Activated CD4-positive, alpha-beta T cell treated with anti-CD3 and anti-CD28 coated beads, Interleukin-2, amount 10 ng/mL, durations not matched to agents 24 days and 14 days (primary cell): ENCODE measurements around the gene KRTAP12-2. TPM values are rescaled to one million over a fixed set of nuclear protein-coding genes. Genes with fewer than 3 reads are reported as not detected.
"Not testable (repeated sequence)": the region's sequence is repeated elsewhere in the genome, so short reads cannot be mapped to it uniquely, and the experiment has no call there.

Source experiments
- DNase-seq: peaks from one replicate; pipeline ENCODE4 v3.0.0; 2022
- H3K27ac Mint-ChIP-seq: one replicate; pipeline ENCODE4 v1.8.0; 2022; ENCODE audit warnings: mild to moderate bottlenecking, mixed read lengths
- H3K27me3 Mint-ChIP-seq: one replicate; pipeline ENCODE4 v1.8.0; 2022; ENCODE audit warnings: mixed read lengths
- H3K36me3 Mint-ChIP-seq: one replicate; pipeline ENCODE4 v1.8.0; 2022; ENCODE audit warnings: low read depth, mild to moderate bottlenecking, mixed read lengths
- H3K4me1 Mint-ChIP-seq: one replicate; pipeline ENCODE4 v1.8.0; 2021; ENCODE audit warnings: mixed read lengths
- H3K4me3 Mint-ChIP-seq: one replicate; pipeline ENCODE4 v1.8.0; 2022; ENCODE audit warnings: mild to moderate bottlenecking, moderate library complexity, mixed read lengths
- H3K9me3 Mint-ChIP-seq: one replicate; pipeline ENCODE4 v1.8.0; 2021; ENCODE audit warnings: mixed read lengths
- intact Hi-C: fragments of 100-400 bp; cut with micrococcal nuclease; formaldehyde crosslinking; loops from one replicate; pipeline ENCODE4 v1.15.1; 2023
- total RNA-seq: library from RNA; stranded (reverse); gene quantifications from 2 replicates; pipeline ENCODE4 v1.2.3, GENCODE V29; 2022

KRTAP12-2 gene
- total RNA-seq, 1 donor from 2014 or later, result not detected

- peaks cover 4% of the 10 kb centered on the region for H3K9me3 Mint-ChIP-seq
- H3K27ac Mint-ChIP-seq, result no peak overlapping the region
These were observed 17.4 kb upstream of the KRTAP12-2 start for GRCh38 chr21:44684077-44684476.

DNA sequence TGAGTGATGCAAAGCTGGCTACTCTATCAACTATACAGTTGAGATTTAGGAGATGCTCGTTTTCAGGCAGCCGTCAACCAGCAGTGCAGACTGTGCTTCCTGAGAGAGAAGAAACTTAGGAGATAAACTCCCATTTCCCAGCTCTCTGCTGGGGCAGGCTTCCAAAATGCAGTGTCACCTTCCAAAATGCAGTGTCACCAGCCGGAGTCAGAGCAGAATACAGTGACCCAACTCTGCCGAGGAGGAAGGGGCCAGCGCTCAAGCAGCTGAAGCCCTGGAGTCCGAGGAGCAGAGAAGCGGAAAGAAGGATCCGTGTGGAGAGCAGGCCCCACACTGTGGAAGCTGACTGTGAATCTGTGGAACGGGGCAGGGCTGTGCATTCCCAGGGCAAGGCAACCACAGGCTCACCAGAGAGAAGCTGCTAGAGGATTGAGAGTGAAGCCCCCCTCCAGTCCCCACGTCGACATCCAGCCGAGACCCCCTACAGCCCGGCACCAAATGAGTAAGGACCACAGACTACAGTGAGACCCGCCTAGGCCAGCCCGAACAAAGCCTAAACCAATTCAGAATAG is 15.9 kb upstream of the KRTAP12-2 start:
- no peak for DNase-seq
- H3K27me3 Mint-ChIP-seq, result peaks cover 18% of the 10 kb centered on the region
- H3K36me3 Mint-ChIP-seq, result no peaks in the 10 kb centered on the region
- H3K9me3 Mint-ChIP-seq, result peaks cover 4% of the 10 kb centered on the region
- peaks cover 8% of the 10 kb centered on the region for H3K4me1 Mint-ChIP-seq
- H3K27ac Mint-ChIP-seq, result no peak overlapping the region
- H3K4me3 Mint-ChIP-seq, result no peak overlapping the region
- intact Hi-C loops, result no loop called here

More at GRCh38 chr21:44684077-44684476, 17.4 kb upstream of the KRTAP12-2 start:
- Mint-ChIP-seq H3K4me1 (peaks cover 8% of the 10 kb centered on the region), H3K36me3 (no peaks in the 10 kb centered on the region), H3K27me3 (peaks cover 18% of the 10 kb centered on the region), H3K4me3 (no peak overlapping the region)
- intact Hi-C loops, result no loop called here
- no peak for DNase-seq

DNA sequence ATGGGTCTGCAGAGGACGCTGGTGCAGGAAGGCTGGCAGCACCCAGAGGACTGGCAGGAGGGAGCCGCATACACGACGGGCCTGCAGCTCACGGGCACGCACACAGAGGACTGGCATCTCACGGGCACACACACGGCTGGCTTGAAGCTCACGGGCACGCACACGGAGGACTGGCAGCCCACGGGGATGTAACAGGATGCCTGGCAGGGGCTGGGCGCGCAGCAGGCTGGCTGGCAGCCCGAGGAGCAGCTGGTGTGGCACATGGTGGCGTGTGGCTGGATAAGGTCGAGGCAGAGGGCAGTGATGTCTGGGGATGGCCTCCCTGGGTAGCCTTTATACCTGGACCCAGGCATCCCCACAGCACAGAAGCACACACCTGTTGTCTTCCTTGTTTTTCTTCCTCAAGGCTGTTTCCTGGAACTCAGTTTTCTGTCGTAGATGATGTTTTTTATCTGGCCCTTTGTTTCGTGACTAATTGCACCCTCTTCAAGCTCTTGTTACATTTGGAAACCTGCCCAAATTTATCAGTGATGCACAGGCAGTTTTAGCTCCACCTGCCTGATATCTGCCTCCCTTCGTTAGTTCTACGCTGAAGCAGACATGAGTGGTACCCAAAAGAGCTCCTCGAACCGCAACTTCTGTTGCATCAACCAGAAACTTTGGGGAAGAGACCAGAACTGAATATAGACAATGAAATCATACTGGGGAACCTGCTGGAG is 15.3 kb upstream of the KRTAP12-2 start, which contains the start of gene KRTAP12-1:
Gene KRTAP12-1 (minus strand): TSS at position 303 of the 719 bp plus-strand sequence. CDS start 40 bp downstream, at position 263.
- no peaks in the 10 kb centered on the region for H3K36me3 Mint-ChIP-seq
- peaks cover 8% of the 10 kb centered on the region for H3K4me1 Mint-ChIP-seq
- intact Hi-C loops, result no loop called here
- DNase-seq, result no peak
- peaks cover 20% of the 10 kb centered on the region for H3K27me3 Mint-ChIP-seq
- H3K9me3 Mint-ChIP-seq, result peaks cover 4% of the 10 kb centered on the region
- no peak within 1 kb of the TSS for H3K4me3 Mint-ChIP-seq
- no peak within 1 kb of the TSS for H3K27ac Mint-ChIP-seq

DNA sequence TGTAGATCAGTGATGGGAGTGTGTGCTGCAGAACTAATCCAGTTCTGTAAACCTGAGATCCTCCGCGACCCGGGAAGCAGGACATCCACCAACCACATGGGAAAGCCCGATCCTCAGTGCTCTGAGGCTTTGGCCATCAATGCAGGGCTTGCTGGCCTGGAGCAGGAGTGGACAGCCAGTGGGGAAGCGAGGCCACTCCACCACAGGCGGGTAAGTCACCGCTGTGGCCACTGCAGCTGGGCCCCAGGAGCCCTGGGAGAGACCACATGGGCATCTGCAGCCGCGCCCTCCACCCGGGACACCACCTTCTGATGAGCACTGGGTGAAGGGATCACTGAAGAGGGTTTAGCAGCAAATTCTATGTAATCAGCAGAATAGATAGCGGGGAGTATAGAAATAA is 14.4 kb upstream of the KRTAP12-2 start:
- intact Hi-C loops, result no loop called here
- H3K9me3 Mint-ChIP-seq, result peaks cover 9% of the 10 kb centered on the region
- DNase-seq, result no peak
- H3K27ac Mint-ChIP-seq, result no peak overlapping the region
- H3K4me1 Mint-ChIP-seq, result peaks cover 4% of the 10 kb centered on the region
- no peak overlapping the region for H3K4me3 Mint-ChIP-seq
- H3K36me3 Mint-ChIP-seq, result no peaks in the 10 kb centered on the region
- H3K27me3 Mint-ChIP-seq, result peaks cover 23% of the 10 kb centered on the region

DNA sequence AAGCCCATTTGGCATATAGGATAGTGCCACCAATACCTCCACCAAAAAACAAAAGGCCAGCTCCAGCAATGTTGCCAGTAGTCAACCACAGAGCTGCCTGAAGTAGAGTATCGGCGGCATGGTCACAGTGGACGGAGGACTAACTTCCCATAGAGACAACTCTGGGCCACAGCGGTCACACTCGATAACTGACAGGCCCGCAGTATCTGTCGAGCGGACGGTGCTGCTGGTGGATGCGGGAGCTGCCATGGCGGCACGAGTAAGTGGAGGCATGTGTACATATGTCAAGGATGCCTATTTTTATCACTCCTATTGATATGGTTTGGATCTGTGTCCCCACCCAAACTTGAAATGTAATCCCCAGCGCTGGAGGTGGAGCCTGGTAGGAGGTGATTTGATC is 11.2 kb upstream of the KRTAP12-2 start:
- peak; percentile 34 for DNase-seq
- Mint-ChIP-seq H3K36me3 (peaks cover 5% of the 10 kb centered on the region), H3K27ac (no peak overlapping the region), H3K4me3 (no peak overlapping the region), H3K9me3 (peaks cover 26% of the 10 kb centered on the region), H3K4me1 (no peaks in the 10 kb centered on the region), H3K27me3 (peaks cover 28% of the 10 kb centered on the region)
- intact Hi-C loops, result no loop called here

GRCh38 chr21:44671911-44672310 is 5.2 kb upstream of the KRTAP12-2 start:
- DNase-seq, result no peak
- intact Hi-C loops, result no loop called here
- H3K4me3 Mint-ChIP-seq, result no peak overlapping the region
- H3K36me3 Mint-ChIP-seq, result peaks cover 10% of the 10 kb centered on the region
- peaks cover 15% of the 10 kb centered on the region for H3K27me3 Mint-ChIP-seq
- no peak overlapping the region for H3K27ac Mint-ChIP-seq
- H3K4me1 Mint-ChIP-seq, result no peaks in the 10 kb centered on the region
- peaks cover 35% of the 10 kb centered on the region for H3K9me3 Mint-ChIP-seq

GRCh38 chr21:44670642-44671432 is 4.1 kb upstream of the KRTAP12-2 start:
- H3K36me3 Mint-ChIP-seq, result peaks cover 10% of the 10 kb centered on the region
- peaks cover 30% of the 10 kb centered on the region for H3K9me3 Mint-ChIP-seq
- DNase-seq, result peak; percentile 43
- intact Hi-C loops, result no loop called here
- no peaks in the 10 kb centered on the region for H3K4me1 Mint-ChIP-seq
- no peak overlapping the region for H3K27ac Mint-ChIP-seq
- H3K27me3 Mint-ChIP-seq, result peaks cover 13% of the 10 kb centered on the region
- H3K4me3 Mint-ChIP-seq, result no peak overlapping the region

- Mint-ChIP-seq H3K27ac (no peak overlapping the region), H3K36me3 (peaks cover 3% of the 10 kb centered on the region), H3K9me3 (peaks cover 21% of the 10 kb centered on the region), H3K4me1 (no peaks in the 10 kb centered on the region), H3K4me3 (no peak overlapping the region), H3K27me3 (peaks cover 13% of the 10 kb centered on the region)
- no peak for DNase-seq
- intact Hi-C loops, result no loop called here
These were observed 885 bp upstream of the KRTAP12-2 start for GRCh38 chr21:44667612-44668011.

DNA sequence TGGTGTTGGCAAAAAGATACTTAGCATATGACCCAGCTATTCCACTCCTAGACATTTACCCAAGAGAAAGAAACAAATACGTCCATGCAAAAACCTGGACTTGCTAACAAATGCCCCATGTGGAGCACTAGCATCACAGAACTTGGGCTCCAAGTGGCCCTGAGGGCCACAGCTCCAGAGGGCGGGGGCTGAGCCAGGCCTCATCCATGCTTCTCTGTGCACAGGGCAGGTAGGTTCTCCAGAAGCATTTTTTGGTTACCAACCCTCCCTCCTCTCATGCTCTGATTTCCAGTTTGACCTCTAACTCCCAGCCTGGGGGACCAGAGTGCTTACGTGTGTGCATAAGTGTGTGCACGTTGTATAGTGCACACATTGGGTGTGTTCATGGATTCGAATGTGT is 2.0 kb downstream of the KRTAP12-2 start:
- peaks cover 28% of the 10 kb centered on the region for H3K9me3 Mint-ChIP-seq
- DNase-seq, result no peak
- intact Hi-C loops, result no loop called here
- no peak overlapping the region for H3K27ac Mint-ChIP-seq
- H3K4me3 Mint-ChIP-seq, result no peak overlapping the region
- H3K36me3 Mint-ChIP-seq, result peaks cover 4% of the 10 kb centered on the region
- no peaks in the 10 kb centered on the region for H3K4me1 Mint-ChIP-seq
- H3K27me3 Mint-ChIP-seq, result peaks cover 20% of the 10 kb centered on the region

DNA sequence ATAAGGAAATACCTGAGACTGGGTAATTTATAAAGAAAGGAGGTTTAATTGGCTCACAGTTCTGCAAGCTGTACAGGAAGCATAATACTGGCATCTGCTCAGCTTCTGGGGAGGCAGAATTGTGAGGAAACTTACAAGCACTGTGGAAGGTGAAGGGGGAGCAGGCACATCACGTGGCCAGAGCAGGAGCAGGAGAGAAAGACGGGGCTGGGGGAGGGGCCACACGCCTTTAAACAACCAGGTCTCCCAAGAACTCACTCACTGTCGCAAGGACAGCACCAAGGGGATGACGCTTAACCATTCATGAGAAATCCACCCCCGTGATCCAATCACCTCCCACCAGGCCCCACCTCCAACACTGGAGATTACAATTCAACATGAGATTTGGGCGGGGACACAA is 5.2 kb downstream of the KRTAP12-2 start:
- intact Hi-C loops, DNase-seq, H3K4me3 Mint-ChIP-seq, H3K27ac Mint-ChIP-seq: not testable (repeated sequence)
- H3K4me1 Mint-ChIP-seq, result peaks cover 30% of the 10 kb centered on the region
- H3K36me3 Mint-ChIP-seq, result peaks cover 26% of the 10 kb centered on the region
- peaks cover 15% of the 10 kb centered on the region for H3K27me3 Mint-ChIP-seq
- H3K9me3 Mint-ChIP-seq, result peaks cover 47% of the 10 kb centered on the region

DNA sequence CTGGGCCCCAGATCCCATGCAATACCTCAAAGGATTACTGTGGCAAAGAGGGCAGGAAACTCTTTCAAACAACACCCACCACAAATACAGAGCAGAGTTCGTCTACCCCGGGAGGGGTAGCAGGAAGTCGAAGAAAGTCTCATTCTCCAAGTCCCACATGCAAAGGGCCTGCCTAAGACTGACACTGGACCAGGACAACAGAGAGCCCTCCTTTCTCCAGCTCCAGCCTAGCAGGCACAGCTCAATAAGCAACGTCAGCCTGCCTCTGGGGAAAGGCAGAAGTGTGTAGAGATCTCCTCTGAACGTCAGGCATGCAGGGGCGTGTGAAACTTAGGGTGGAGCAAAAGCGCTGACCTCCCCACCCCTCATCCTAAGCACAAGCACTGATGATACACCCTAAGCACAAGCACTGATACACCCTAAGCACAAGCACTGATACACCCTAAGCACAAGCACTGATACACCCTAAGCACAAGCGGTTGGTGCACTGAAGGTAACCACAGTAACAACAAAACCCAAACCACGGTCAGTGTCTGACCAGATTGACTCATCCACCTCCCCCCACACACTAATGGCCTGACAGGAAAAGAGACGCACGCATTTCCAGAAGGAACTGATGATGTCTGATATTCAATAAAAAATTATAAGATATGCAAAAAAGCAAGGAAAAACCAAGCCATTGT is 7.7 kb downstream of the KRTAP12-2 start:
- H3K9me3 Mint-ChIP-seq, result peaks cover 48% of the 10 kb centered on the region
- peak overlapping the region; percentile 56 for H3K4me3 Mint-ChIP-seq
- DNase-seq, result peak; percentile 72
- intact Hi-C loops, result loop anchor here (10.0 kb wide), 1 partner anchor 266 kb away; the partner anchor contains the start of gene ITGB2
- H3K36me3 Mint-ChIP-seq, result peaks cover 40% of the 10 kb centered on the region
- H3K27me3 Mint-ChIP-seq, result peaks cover 6% of the 10 kb centered on the region
- peaks cover 39% of the 10 kb centered on the region for H3K4me1 Mint-ChIP-seq
- peak overlapping the region; percentile 91 for H3K27ac Mint-ChIP-seq

DNA sequence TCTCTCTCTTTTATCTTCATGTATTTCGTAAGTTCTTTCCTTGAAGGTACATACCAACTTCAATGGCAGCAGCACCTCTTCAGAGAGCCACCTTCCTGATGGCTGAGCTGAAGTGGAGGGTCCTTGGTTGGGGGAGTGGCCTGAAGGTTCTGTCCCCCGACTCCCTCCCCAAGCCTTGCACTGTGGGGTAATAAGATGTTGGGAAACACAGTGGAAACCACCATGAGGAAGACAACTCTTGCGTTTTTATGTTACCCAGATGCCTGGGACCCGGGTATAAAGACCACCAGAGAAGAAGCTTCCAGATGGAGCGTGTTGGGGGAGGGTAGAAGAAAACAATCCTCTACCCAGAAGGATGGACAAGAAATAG is 8.2 kb downstream of the KRTAP12-2 start:
- Mint-ChIP-seq H3K36me3 (peaks cover 44% of the 10 kb centered on the region), H3K4me1 (peaks cover 44% of the 10 kb centered on the region), H3K27ac (peak overlapping the region; percentile 91), H3K27me3 (peaks cover 6% of the 10 kb centered on the region), H3K9me3 (peaks cover 43% of the 10 kb centered on the region), H3K4me3 (peak overlapping the region; percentile 56)
- peak; percentile 61 for DNase-seq
- intact Hi-C loops, result loop anchor here (10.0 kb wide), 1 partner anchor 266 kb away; the partner anchor contains the start of gene ITGB2
